Loucy (cell line): ENCODE measurements around the gene FREM2.

Experiments
- H2AFZ ChIP-seq: fragments of 200-600 bp; sonication (generic); 2 replicates; pipeline ENCODE4 v1.6.0; 2016; ENCODE audit warnings: antibody characterized with exemption, mild to moderate bottlenecking, low read length, moderate library complexity
- H3F3A ChIP-seq: fragments of 200-600 bp; 2 replicates; pipeline ENCODE4 v1.6.0; 2016; ENCODE audit warnings: antibody characterized with exemption, low read depth, mild to moderate bottlenecking
- H3K27me3 ChIP-seq: fragments of 200-600 bp; sonication (generic); 2 replicates; pipeline ENCODE4 v1.6.1; 2014; ENCODE audit warnings: low read length, mild to moderate bottlenecking; ENCODE audit not compliant: insufficient read depth, poor library complexity, severe bottlenecking
- H3K36me3 ChIP-seq: fragments of 200-600 bp; sonication (generic); 2 replicates; pipeline ENCODE4 v1.6.1; 2016; ENCODE audit warnings: low read length; ENCODE audit not compliant: insufficient read depth
- H3K4me1 ChIP-seq: fragments of 200-600 bp; sonication (generic); 2 replicates; pipeline ENCODE4 v1.5.1; 2014; ENCODE audit warnings: low read length, mild to moderate bottlenecking; ENCODE audit not compliant: insufficient read depth, poor library complexity, severe bottlenecking
- H3K4me2 ChIP-seq: fragments of 200-600 bp; sonication (generic); 2 replicates; pipeline ENCODE4 v1.6.0; 2014; ENCODE audit warnings: antibody characterized with exemption, low read length, low read depth, mild to moderate bottlenecking; ENCODE audit not compliant: poor library complexity, severe bottlenecking
- H3K4me3 ChIP-seq: fragments of 200-600 bp; sonication (generic); 2 replicates; pipeline ENCODE4 v1.5.1; 2014; ENCODE audit warnings: low read length, mild to moderate bottlenecking, mixed read lengths; ENCODE audit not compliant: poor library complexity, severe bottlenecking
- H3K79me2 ChIP-seq: fragments of 200-600 bp; sonication (generic); 2 replicates; pipeline ENCODE4 v1.6.1; 2014; ENCODE audit warnings: low read length; ENCODE audit not compliant: insufficient read depth
- H3K9ac ChIP-seq: fragments of 200-600 bp; sonication (generic); 2 replicates; pipeline ENCODE4 v1.6.0; 2014; ENCODE audit warnings: mild to moderate bottlenecking, low read depth, low read length, moderate library complexity; ENCODE audit not compliant: poor library complexity, severe bottlenecking
- H3K9me2 ChIP-seq: fragments of 200-600 bp; sonication (generic); replicated peaks from 2 replicates; pipeline ENCODE4 v1.6.1; 2016; ENCODE audit warnings: low read depth, low read length, mixed read lengths
- H3K9me3 ChIP-seq: fragments of 200-600 bp; sonication (generic); 2 replicates; pipeline ENCODE4 v1.6.1; 2014; ENCODE audit warnings: mild to moderate bottlenecking, antibody characterized with exemption, low read length, low read depth; ENCODE audit not compliant: insufficient read depth
- H4K20me1 ChIP-seq: fragments of 200-600 bp; sonication (generic); 2 replicates; pipeline ENCODE4 v1.6.0; 2014; ENCODE audit warnings: antibody characterized with exemption, low read length, mild to moderate bottlenecking; ENCODE audit not compliant: insufficient read depth, poor library complexity, severe bottlenecking
- CTCF ChIP-seq: fragments of 200-600 bp; sonication (generic); conservative IDR thresholded peaks from 2 replicates; pipeline ENCODE4 v1.5.1; 2014; ENCODE audit warnings: mild to moderate bottlenecking, antibody characterized with exemption, low read length
- EZH2phosphoT487 ChIP-seq: fragments of 200-600 bp; IDR thresholded peaks from 2 replicates; pipeline ENCODE4 v1.6.1; 2018; ENCODE audit warnings: antibody characterized with exemption, mild to moderate bottlenecking, moderate library complexity, borderline replicate concordance

FREM2 gene

GRCh38 chr13:38702669-38703068 is 15.8 kb downstream of the FREM2 start:
- H3K9ac ChIP-seq = no peak overlapping the region
- H3K9me2 ChIP-seq = no peaks in the 10 kb centered on the region
- H3K4me1 ChIP-seq = no peaks in the 10 kb centered on the region
- H3F3A ChIP-seq = no peaks in the 10 kb centered on the region
- no peaks in the 10 kb centered on the region for H3K27me3 ChIP-seq
- H3K4me3 ChIP-seq = no peak overlapping the region
- no peaks in the 10 kb centered on the region for H3K9me3 ChIP-seq
- H3K4me2 ChIP-seq = no peak overlapping the region
- no peaks in the 10 kb centered on the region for H4K20me1 ChIP-seq
- no peak overlapping the region for H2AFZ ChIP-seq
- H3K36me3 ChIP-seq = no peaks in the 10 kb centered on the region
- TF ChIP-seq CTCF (no peak), EZH2phosphoT487 (no peak)
- no peaks in the 10 kb centered on the region for H3K79me2 ChIP-seq

GRCh38 chr13:38703255-38703654 is 16.4 kb downstream of the FREM2 start:
- Histone ChIP-seq H3K36me3 (no peaks in the 10 kb centered on the region), H3K9me3 (no peaks in the 10 kb centered on the region), H3K9me2 (no peaks in the 10 kb centered on the region), H3F3A (no peaks in the 10 kb centered on the region), H2AFZ (no peak overlapping the region), H3K4me2 (no peak overlapping the region), H3K9ac (no peak overlapping the region), H3K79me2 (no peaks in the 10 kb centered on the region), H3K27me3 (no peaks in the 10 kb centered on the region), H4K20me1 (no peaks in the 10 kb centered on the region), H3K4me3 (no peak overlapping the region), H3K4me1 (no peaks in the 10 kb centered on the region)
- TF ChIP-seq EZH2phosphoT487 (no peak), CTCF (no peak)

- H3K27me3 ChIP-seq = no peaks in the 10 kb centered on the region
- H4K20me1 ChIP-seq = no peaks in the 10 kb centered on the region
- H3K9me2 ChIP-seq = no peaks in the 10 kb centered on the region
- no peaks in the 10 kb centered on the region for H3K9me3 ChIP-seq
- TF ChIP-seq EZH2phosphoT487 = no peak
- H3K36me3 ChIP-seq = no peaks in the 10 kb centered on the region
- no peak overlapping the region for H3K4me2 ChIP-seq
- H3K4me1 ChIP-seq = no peaks in the 10 kb centered on the region
- no peak overlapping the region for H3K9ac ChIP-seq
- H3K4me3 ChIP-seq = no peak overlapping the region
- no peaks in the 10 kb centered on the region for H3K79me2 ChIP-seq
- H2AFZ ChIP-seq = no peak overlapping the region
- no peaks in the 10 kb centered on the region for H3F3A ChIP-seq
Measured at GRCh38 chr13:38705365-38705764, 18.5 kb downstream of the FREM2 start.

GRCh38 chr13:38707460-38707859 is 20.6 kb downstream of the FREM2 start:
- Histone ChIP-seq H3K4me2 (no peak overlapping the region), H3K36me3 (no peaks in the 10 kb centered on the region), H2AFZ (no peak overlapping the region), H3K9ac (no peak overlapping the region), H3K9me2 (no peaks in the 10 kb centered on the region), H4K20me1 (no peaks in the 10 kb centered on the region), H3F3A (no peaks in the 10 kb centered on the region), H3K4me3 (no peak overlapping the region), H3K9me3 (no peaks in the 10 kb centered on the region), H3K27me3 (no peaks in the 10 kb centered on the region), H3K4me1 (no peaks in the 10 kb centered on the region), H3K79me2 (no peaks in the 10 kb centered on the region)
- no peak for TF ChIP-seq EZH2phosphoT487
